ENCODE measurements around the gene PRKN.

Gene PRKN

DNA sequence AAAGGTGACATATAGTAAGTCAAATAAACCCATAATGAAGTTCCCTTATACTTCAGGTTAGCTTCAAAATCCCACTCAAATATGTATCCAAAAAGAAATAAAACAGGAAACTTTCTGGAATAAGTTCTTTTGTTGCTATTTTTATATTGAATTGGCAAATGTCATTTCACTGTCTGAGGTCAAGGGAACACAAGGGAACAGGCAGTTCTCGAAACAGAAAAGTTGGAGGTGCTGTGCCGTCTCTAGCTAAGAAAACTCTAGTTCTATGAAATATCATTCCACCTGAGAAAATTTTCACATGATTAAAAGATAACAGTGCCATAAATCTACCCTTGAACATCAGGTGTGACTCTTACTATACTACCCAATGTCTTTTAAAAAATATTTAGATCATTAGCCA, 358.5 kb downstream of the PRKN start:
- DNase-seq = no peak

- DNase-seq = no peak
Observed at GRCh38 chr6:162364488-162364887, 363.1 kb downstream of the PRKN start.

GRCh38 chr6:162363757-162364156, 363.8 kb downstream of the PRKN start:
- no peak for DNase-seq

- no peak for DNase-seq
Observed at GRCh38 chr6:162360901-162361567, 366.5 kb downstream of the PRKN start.

GRCh38 chr6:162358625-162359024, 368.9 kb downstream of the PRKN start:
- DNase-seq = no peak

- no peak for DNase-seq
Observed at GRCh38 chr6:162345051-162345511, 382.5 kb downstream of the PRKN start.

DNA sequence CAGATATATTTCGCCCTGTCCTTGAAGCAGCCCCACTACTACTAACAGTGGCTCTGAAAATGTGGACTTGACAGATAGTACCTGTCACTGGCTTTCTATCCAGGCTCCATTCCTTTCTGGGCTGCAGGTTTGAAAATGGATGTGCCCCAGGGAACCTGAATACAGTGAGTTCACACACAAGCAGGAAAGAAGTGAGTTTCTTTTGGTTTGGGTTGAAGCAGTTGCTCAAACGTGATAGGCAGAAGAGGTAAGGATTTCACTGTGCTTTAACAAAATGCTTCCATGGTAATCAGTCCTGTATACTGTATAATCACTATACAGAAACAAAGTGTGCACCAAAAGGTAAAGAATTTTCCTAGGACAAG, 382.9 kb downstream of the PRKN start:
- DNase-seq = no peak

- DNase-seq = no peak
Observed at GRCh38 chr6:162343936-162344645, 383.5 kb downstream of the PRKN start.

DNA sequence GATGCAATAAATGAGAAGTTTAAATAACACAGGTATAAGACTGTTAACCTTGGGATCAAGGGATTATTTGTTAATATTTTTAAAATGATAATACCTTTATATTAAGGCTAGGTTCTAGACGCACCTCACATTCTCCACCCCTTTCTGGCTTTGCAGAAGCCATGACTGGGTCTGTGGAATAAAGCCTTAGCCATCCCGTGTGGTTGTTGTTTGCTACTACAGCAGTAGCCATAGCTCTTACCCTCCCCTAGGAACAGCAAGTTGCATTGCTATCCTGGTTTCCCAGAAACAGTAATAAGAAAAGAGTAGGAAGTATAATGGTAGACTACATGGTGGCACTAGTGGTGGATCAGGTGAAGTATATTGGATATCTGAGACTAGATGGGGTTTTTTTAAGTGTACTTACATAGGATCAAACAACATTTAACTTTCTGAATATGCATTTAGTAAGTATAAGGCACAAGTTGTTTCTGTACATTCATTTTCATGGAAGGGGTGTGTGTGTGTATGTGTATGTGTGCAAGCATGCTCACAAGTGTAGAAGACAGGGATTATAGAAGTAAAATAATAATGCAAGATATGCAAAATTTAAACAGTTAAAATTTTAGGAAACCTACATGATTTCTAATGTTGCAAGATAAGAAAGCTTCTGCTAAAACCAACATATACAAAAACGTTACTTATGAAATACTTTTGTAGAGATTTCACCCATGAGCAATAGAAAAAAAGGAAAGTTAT, 384.2 kb downstream of the PRKN start:
- DNase-seq = no peak

- no peak for DNase-seq
Observed at GRCh38 chr6:162337412-162337811, 390.2 kb downstream of the PRKN start.

- DNase-seq = no peak
Observed at GRCh38 chr6:162336359-162336758, 391.2 kb downstream of the PRKN start.

- no peak for DNase-seq
Observed at GRCh38 chr6:162332365-162332764, 395.2 kb downstream of the PRKN start.

DNA sequence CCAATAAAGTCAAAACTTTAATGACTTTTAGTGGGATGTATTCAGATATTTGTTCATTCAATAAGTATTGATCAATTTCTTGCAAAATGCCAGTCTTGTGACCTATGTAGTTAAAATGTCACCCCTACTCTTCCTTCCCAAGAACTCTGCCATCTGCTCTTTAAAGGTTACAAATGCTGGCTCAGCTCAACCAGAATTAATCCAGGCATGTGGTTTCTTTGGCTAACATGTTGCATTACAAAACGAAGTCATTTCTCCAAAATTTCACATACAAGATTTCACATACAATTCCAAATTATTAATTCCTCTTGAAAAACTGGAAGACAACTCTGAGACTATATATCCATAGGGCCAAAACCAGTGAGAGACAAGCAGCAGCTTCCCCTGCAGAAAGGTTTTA, 395.7 kb downstream of the PRKN start:
- DNase-seq = no peak

- DNase-seq = no peak
Observed at GRCh38 chr6:162325826-162326225, 401.7 kb downstream of the PRKN start.

GRCh38 chr6:162325051-162325450, 402.5 kb downstream of the PRKN start:
- DNase-seq = no peak

GRCh38 chr6:162315291-162315690, 412.3 kb downstream of the PRKN start:
- no peak for DNase-seq

- no peak for DNase-seq
Observed at GRCh38 chr6:162313922-162314660, 413.5 kb downstream of the PRKN start.

GRCh38 chr6:162307865-162308264, 419.7 kb downstream of the PRKN start:
- no peak for DNase-seq

DNA sequence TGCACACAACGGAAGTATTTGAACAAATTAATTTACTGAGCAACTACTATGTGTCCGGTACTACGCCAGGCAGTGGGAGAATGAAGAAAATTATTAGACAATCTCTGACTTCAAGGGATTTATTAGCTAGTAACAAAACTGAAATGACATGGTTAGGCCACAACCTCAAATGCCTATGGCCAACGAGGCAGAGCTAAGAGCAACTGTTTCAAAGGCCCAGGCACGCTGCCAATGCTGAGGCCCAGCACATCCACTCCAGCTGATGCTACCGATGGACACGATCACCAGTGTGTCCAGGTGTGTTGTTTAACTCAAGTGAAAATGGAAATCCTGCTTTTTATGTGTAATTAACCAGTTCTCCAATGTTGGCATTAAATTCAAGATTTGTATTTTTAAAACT, 420.9 kb downstream of the PRKN start:
- no peak for DNase-seq

GRCh38 chr6:162301128-162301527, 426.4 kb downstream of the PRKN start:
- no peak for DNase-seq

DNA sequence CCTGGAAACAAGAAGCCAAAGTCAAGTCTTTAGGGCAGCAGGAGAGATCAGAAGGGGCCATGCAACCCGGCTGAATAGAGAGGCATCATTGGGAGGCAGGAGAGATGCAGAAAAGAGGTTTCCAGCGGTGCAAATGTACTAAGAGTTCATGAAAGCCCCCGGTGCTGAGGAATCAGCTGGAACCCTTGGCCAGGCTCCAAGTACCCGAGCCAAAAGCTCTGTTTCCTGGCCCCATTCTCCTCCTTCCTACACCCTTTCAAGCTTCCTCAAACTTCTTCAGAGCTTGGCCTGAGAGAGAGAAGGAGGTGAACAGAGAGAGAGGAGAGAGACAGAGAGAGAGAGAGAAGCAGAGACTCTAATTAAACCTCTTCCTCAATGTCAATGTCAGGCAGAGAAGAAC, 433.5 kb downstream of the PRKN start:
- no peak for DNase-seq

DNA sequence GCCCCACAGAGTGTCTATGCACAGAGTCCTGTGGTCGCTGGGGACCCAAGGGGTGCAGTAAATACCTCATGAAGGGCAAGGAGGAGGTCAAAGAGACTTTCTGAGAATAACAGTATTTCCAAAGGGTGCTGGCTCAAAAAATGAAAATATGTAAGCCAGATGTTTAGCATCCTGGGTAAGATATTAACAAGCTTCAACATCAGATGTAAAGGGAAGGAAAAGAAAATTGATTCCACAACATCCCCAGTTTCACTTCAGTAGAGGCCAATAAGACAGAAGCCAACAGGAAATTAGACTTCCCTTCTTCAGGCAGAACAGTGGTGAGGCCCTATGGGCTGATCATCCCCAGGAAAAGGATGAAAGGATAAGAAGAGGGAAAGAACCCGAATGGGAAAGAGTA, 434.7 kb downstream of the PRKN start:
- DNase-seq = no peak

DNA sequence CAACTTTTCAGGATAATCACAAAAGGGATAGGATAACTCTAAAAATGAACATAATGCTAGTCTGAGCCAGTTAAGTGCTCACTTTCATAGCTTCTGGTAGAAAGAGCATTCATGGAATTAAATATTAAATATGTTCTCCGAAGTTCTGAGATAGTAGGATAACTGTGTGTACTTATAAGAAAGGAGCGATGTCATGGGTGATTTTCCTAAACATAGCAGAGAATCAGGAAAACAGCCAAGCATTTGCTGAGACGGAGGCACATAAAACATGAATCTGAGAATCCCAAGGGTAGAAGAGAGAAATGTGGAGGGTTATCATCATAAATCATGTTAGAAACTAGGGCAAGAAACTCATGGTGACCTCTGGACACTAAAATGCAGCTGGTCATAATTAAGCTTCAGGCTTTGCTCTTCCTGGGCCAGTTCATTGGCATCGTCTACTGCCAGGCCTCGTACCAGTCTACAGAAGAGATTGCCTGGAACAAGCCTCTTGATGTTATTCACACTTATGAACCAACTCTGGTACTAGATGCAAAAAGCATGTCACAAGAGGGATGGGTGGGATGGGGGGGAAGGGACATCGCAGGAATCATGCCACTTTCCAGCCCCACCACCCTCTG, 436.6 kb downstream of the PRKN start:
- DNase-seq = no peak
